Stimulated activated CD8-positive, alpha-beta memory T cell treated with anti-CD3 and anti-CD28 coated beads, Interleukin-12 subunit alpha, Interleukin-12 subunit beta, amount 100 ng/mL, for 24 hours (primary cell): ENCODE results near the gene OVCH1.
"Not testable (repeated sequence)": the region's sequence is repeated elsewhere in the genome, so short reads cannot be mapped to it uniquely, and the experiment has no call there.

ENCODE experiments used
- DNase-seq: peaks from one replicate; pipeline ENCODE4 v3.0.0-alpha.2; 2020; ENCODE audit errors: extremely low read depth

Gene OVCH1

DNA sequence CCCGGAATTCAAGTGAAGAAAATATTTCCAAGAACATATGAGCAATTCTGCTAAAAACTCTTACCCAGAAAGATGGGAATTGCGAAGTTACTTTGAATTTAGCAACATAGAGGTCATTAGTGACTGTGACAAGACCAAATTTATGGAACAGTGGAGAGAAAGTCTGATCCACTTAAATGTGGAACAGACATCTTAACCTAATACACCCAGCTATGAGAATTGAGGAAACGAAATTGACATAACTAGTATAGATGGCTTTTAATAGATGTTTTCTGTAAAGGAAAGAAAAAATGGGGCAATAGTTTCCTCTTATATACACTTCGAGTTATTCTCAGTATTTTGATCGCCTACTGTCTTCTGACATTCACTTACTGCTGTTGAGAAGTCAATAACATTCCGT is 4.6 kb downstream of the OVCH1 start:
- DNase-seq, result no peak

DNA sequence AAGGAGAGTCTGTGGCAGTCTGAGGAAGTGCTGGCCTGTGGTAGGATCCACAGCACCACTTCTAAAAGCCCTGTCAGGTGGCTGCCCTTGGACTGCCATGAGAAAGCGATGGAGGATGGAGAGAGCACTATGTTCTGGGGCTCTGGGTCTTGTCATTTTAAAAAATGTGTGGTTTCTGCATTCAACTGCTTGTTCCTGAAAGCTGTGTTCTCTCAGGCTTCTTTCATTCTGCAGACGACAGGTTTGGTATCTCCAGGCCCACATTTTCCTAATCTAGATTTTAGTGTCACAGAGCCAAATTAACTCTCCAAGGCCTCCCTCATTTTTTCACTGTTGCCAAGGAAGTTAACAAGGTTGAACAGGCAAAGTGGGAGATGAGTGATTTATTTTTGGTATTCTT is 10.5 kb downstream of the OVCH1 start:
- no peak for DNase-seq

DNA sequence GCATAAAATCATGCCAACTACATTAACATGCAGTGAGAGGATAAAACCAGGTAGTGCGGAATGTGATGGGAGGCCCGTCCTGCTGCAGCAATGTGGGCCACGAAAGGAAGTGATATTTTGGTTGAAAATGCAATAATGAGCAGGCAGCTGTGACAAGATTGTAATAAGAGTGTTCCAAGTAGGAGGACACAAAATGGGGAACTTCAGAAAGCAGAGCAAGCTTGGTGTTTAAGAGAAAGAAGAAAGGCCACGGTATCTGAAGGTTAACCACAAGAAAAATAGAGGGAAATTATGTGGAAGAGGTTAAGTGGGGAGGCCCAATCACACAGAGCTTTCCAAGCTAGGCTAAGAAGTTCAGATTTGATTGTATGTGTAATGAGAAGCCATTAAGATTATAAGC is 34.3 kb downstream of the OVCH1 start:
- DNase-seq, result no peak

GRCh38 chr12:29460082-29460481 is 37.4 kb downstream of the OVCH1 start:
- DNase-seq, result no peak

GRCh38 chr12:29455087-29455486 is 42.4 kb downstream of the OVCH1 start:
- DNase-seq, result no peak

DNA sequence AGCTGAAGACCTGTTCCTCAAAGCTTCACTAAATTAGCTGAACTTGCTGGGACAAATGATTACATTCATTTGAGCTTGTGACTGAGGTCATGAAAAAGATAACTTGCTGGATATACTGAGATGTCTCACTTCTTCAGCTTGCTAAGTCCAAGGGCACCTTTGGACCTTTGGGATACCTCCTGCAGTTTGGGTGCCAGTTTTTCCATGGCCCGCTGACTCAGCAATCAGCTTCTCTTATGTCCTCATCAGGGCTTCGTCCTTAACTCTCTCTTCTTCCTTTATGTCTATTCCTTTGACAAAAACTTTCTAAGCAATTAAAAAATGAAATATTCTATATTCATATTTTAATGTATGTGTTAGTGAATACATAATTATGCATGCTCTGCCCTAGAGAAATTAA is 45.6 kb downstream of the OVCH1 start:
- no peak for DNase-seq

DNA sequence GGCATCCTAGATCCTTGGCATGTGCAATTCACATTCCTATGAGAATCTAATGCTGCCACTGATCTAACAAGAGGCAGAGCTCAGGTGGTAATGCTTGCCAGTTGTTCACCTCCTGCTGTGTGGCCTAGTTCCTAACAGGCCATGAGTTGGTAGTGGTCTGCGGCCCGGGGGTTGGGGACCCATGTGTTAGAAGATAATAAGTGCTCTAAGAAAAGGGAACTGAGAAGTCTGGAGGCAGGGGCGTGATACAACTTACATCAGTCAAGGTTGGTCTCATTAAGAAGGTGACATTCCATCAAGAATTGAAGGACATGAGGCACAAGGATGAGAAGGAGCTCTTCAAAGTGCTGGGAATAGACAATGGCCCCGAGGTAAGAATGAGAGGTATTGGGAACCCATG is 49.3 kb downstream of the OVCH1 start:
- DNase-seq, result no peak

DNA sequence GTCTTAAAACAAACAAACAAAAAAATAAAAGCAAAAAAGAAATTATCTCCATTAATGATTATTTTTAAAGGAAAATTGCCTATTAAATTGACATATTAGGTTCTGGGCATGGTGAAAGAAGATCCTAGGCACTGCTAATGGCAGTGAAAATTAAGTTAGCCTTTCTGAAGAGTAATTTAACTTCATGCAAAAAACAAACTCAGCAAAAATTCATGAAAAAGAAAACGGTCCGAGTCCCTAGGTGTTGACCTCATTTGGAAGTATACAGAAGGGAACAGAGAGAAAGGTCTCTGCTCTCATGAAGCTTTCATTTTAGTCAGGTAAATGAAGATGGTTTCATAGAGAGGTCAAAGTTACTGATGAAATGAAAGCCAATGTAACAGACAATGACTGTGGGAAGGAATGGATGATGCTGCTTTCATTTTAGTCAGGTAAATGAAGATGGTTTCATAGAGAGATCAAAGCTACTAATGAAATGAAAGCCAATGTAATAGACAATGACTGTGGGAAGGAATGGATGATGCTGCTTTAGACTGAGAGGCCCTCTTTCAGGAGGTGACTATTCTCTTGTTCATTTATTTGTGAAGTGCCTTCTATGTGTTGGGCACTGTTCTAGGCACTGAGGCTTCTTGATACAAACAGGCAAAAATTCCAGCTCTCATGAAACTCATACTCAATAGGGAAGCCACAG is 50.1 kb downstream of the OVCH1 start:
- no peak for DNase-seq

DNA sequence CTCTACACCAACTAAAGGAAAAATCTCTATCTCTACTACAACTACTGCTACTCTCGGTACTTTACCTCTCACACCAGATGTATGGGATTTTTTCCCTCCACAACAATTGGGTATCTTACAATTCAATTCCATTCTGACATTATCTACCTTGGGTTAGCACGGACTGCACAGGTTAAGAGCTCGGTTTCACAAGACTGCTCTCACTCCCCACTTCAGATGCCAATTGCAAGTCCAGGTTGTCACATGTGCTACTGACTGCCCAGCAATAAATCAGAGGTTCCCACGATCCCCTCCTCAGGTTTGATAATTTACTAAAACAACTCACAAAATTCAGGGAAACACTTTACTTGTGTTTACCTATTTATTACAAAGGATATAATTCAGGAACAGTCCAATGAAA is 58.0 kb downstream of the OVCH1 start:
- no peak for DNase-seq

GRCh38 chr12:29438752-29439408 is 58.6 kb downstream of the OVCH1 start:
- no peak for DNase-seq

DNA sequence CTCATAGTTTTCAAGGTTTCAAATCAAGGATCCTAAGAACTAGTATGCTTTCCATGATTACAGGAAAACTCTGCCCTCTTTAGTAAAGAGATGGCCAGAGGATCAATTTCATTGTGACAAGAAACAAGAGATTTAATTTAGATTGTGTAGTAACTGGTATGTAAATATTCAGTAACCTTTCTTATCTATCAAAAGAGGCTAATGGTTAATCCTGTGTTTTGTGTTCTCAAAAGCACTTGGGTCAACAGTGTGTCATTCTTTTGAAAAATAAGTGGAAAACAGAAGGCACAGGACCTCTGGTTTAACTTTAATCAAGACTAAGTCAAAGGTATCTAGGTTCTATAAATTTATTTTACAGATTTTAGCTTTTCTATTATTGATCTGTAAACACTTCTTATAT is 59.9 kb downstream of the OVCH1 start:
- DNase-seq, result no peak

- DNase-seq, result not testable (repeated sequence)
Measured at GRCh38 chr12:29436815-29437214, 60.7 kb downstream of the OVCH1 start.

DNA sequence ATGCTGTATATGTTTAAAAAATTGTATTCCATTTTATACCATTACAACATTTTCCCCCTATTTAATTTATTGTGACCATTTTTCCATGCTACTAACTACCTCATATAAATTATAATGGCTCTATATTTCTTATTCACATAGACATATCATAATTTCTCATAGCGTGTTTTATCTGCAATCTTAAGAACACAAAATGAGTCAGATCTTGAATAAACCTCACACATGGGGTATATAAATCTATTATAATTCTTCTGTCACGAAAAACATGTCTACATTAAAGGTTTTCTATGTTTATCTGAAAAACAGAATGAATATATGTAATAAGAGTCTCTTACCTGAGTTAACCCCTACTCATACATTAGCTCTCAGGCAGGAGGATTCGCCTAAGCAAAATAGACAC is 66.0 kb downstream of the OVCH1 start:
- DNase-seq, result no peak

DNA sequence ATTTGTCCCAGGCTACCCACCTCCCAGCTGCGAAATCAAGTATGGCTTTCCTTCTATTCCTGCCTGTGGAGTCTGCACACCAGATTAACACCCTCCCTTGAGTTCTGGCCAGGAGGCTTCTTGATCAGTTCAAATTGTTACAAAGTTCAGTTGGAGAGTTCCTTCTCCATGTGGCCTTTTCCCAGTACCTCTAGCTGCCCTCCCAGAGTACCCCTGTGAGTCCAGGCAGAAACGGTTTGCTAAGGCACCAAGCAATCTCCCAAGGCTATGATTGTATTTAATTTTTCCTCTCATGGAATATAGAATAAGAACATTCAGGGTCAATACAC is 66.8 kb downstream of the OVCH1 start:
- DNase-seq, result no peak

DNA sequence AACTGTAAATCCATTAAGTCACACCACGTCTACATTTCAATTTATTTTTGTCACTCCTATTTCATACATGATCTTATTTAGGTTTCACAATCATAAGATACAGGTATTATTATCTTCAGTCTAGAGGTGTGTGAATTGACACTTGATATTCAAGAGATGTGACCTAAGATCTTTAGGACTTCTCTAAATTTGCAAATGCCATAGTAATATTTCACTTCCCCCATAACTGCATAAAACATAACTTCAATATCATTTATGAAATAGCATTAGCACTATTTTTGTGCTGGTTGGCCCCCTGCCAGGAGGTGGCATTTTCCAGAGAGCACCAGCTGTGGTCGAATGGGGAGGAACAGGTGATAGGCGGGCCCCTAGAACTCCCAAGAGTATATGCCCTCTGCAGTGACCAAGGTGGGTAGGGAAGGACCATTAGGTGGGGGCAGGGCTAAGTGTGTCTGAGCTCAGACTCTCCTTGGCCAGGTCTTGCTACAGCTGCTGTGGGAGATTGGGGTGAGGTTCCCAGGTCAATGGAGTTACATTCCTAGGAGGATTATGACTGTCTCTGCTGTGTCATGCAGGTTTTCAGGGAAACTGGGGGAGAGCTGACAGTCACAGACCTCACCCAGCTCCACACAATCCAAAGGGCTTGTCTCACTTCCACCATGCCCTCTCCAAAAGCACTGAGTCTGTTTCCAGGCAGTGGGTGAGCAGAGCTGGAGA is 67.3 kb downstream of the OVCH1 start:
- no peak for DNase-seq

GRCh38 chr12:29428633-29429032 is 68.9 kb downstream of the OVCH1 start:
- no peak for DNase-seq

DNA sequence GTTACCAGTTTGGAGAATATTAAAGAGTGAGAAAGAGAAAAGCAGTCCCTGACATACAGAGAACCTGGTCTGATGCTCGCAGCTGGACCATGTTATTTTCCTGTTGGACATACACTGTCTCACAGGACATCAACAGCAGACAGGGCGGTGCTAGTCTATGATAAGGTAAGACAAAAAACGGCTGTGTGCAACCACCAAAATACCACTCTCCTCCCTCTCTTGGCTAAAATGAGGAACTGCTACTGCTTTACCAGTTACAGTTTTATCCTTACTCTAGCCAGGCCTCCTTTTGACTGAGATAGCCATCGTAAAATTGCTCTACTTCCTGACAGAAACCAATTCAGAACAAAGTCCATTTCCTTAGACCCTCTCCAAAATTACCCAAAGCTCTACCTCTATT is 69.5 kb downstream of the OVCH1 start:
- no peak for DNase-seq

- DNase-seq, result no peak
Measured at GRCh38 chr12:29426498-29426897, 71.0 kb downstream of the OVCH1 start.

DNA sequence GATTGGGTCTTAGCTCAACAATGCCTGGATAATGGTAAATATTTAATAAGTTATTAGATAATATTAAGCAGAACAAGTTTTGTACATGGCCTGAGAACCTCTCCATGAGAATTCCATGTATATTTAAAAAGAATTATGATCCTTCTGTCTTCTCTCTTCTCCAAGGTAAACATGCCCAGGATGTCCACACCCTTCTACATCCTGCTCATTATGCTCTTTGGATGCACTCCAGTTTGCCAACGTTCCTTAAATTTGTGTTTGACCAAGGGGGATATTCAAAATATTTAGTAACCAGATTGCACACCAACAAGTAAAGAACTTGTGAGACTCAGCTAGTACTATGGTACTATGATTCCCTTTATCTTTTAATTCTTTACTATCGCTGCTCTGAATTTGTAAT is 71.8 kb downstream of the OVCH1 start:
- no peak for DNase-seq

GRCh38 chr12:29416748-29417147 is 80.7 kb downstream of the OVCH1 start:
- no peak for DNase-seq

- DNase-seq, result no peak
Measured at GRCh38 chr12:29415111-29415510, 82.4 kb downstream of the OVCH1 start.

GRCh38 chr12:29414368-29414767 is 83.1 kb downstream of the OVCH1 start:
- DNase-seq, result no peak

DNA sequence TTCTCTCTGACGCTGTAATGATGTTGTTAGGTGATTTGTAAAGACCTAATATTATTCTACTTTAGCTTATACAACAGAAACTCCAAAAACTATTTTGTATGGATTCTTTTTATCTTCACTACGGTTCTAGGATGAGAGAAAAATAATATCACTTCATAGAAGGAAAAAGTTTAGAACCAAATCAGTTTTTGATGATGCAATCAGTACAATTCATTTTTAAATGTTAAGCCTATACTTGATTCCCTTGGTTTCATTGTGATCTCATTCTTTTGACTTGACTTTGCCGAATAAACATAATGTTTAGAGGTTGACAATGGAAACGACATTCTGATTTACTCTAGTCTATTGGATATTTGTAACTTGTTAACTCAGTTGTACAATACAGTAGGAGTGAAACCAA is 91.9 kb downstream of the OVCH1 start:
- no peak for DNase-seq
